Measurements from ENCODE around the gene UNG. TPM values are rescaled to one million over a fixed set of nuclear protein-coding genes. Genes with fewer than 3 reads are reported as not detected.

The UNG gene
- total RNA-seq, 6 donors from 2014 or later: 8.2 to 27.6 (median 15.5) TPM

DNA sequence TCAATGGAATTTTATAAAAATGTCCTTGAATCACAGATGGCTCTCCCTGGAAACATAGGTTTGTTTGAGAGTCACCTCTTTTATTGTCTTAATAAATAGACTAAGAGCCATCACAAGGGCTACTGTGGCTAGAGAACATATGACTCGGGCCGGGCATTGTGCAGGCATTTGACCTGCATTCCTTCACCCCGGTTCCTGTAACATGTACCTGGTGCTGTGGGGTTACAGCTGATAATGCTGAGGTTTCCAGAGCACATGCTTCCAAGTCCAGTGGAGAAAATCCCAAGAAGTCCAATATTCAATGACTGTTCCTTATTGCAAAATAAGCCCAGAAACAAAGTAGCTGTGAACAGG, 18.0 kb downstream of the UNG start:
- no peaks in the 10 kb centered on the region for H3K9me3 ChIP-seq
- TF ChIP-seq POLR2A (IDR thresholded peaks at IDR 0.05) (no peak), POLR2AphosphoS5 (IDR thresholded peaks at IDR 0.05) (no peak), EP300 (IDR thresholded peaks at IDR 0.05) (no peak)
- TF ChIP-seq, protein P1, sequence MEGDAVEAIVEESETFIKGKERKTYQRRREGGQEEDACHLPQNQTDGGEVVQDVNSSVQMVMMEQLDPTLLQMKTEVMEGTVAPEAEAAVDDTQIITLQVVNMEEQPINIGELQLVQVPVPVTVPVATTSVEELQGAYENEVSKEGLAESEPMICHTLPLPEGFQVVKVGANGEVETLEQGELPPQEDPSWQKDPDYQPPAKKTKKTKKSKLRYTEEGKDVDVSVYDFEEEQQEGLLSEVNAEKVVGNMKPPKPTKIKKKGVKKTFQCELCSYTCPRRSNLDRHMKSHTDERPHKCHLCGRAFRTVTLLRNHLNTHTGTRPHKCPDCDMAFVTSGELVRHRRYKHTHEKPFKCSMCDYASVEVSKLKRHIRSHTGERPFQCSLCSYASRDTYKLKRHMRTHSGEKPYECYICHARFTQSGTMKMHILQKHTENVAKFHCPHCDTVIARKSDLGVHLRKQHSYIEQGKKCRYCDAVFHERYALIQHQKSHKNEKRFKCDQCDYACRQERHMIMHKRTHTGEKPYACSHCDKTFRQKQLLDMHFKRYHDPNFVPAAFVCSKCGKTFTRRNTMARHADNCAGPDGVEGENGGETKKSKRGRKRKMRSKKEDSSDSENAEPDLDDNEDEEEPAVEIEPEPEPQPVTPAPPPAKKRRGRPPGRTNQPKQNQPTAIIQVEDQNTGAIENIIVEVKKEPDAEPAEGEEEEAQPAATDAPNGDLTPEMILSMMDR (IDR thresholded peaks at IDR 0.05): no peak
- no peak for DNase-seq
- H3K36me3 ChIP-seq: no peaks in the 10 kb centered on the region
- H3K4me1 ChIP-seq: peaks cover 30 to 40% (median 37%) of the 10 kb centered on the region in 4 donors
- no peaks in the 10 kb centered on the region for H3K27me3 ChIP-seq
- no peak overlapping the region for H3K4me3 ChIP-seq
- no peak for ATAC-seq (ENCODE audit: low FRiP score in 2 of 2)
- 63 to 67% methylated on average over 3 of the region's 3 CpGs for WGBS, 2 donors
- H3K27ac ChIP-seq: peak overlapping the region; percentile 47 to 73 (median 67)

DNA sequence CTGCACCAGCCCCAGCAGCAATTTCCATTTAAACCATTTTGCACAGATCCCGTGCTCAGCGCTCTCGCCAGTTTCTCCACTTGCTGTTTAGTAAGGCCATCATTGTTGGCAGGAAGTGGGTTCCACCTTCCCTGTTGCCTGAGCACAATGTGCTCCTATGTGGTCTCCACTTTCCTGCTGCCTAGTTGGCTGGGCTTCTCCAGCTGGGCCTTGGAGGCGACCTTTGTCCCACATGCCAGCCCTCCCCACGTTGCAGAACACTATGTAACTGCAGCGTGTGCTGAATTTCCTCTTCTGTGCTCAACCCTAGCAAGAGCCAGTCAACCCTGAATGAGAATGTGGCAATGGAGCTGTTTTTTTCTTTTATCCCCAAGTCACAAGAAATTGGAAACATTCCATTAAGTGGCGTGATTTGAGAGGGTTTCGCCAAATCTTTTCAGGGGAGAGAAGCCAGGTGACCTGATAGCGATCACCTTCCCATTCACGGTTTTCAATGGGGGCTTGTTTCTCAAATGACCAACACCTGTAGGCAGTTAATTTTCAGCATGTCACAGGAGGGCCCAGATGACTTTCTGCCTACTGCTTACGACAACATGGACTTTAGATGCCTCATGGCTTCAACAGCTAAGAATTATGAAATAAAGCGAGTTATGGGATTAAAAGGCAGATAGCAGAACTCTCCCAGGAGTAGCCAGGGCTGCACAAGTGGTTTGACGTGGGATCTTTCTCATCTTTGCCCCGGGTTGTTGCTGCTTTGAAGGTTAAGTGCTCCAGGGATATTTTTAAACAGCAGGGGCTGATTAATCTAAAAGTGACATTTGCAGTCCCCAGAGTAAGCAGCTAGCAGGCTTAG, 18.6 kb downstream of the UNG start, which contains the start of gene ACACB:
ACACB (plus strand) TSS at position 830 of the 853 bp plus-strand sequence. CDS start 22,819 bp downstream, outside the sequence.
- TF ChIP-seq POLR2AphosphoS5 (IDR thresholded peaks at IDR 0.05) (peak; percentile 67 to 75), POLR2A (IDR thresholded peaks at IDR 0.05) (peak in 1 of 4 donors; percentile 12), EP300 (IDR thresholded peaks at IDR 0.05) (peak in 3 of 4 donors; percentile 41 to 66 (median 54))
- TF ChIP-seq, protein P1 (IDR thresholded peaks at IDR 0.05): no peak
- no peaks in the 10 kb centered on the region for H3K27me3 ChIP-seq
- peaks cover 30 to 39% (median 33%) of the 10 kb centered on the region in 4 donors for H3K4me1 ChIP-seq
- H3K27ac ChIP-seq: peak within 1 kb of the TSS; percentile 47 to 73 (median 67)
- ATAC-seq (ENCODE audit: low FRiP score in 2 of 2) (peak; percentile 37 to 38), DNase-seq (peak in 1 of 2 donors; percentile 63)
- H3K9me3 ChIP-seq: no peaks in the 10 kb centered on the region
- H3K4me3 ChIP-seq: no peak within 1 kb of the TSS
- WGBS, 2 donors: 59% methylated on average over 14 of the region's 14 CpGs
- no peaks in the 10 kb centered on the region for H3K36me3 ChIP-seq

DNA sequence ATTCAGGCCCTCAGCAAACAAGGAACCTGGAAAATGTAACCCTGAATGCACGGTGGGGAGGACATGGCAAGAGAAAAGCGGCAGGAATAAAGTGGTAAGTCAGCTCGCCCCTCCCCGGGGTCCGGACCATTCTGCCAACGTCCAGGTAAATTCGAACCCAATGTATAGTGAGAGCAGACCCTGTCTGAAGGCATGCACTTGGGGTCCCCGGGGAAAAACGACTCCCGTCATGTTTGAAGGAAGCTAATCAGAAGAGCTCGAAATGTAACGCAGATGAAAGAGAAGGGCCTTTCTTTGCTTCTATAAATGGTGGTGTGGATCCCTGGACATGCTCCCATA, 19.2 kb downstream of the UNG start:
- no peaks in the 10 kb centered on the region for H3K27me3 ChIP-seq
- peaks cover 30 to 39% (median 33%) of the 10 kb centered on the region in 4 donors for H3K4me1 ChIP-seq
- DNase-seq: no peak
- H3K36me3 ChIP-seq: no peaks in the 10 kb centered on the region
- TF ChIP-seq, protein P1 (IDR thresholded peaks at IDR 0.05): no peak
- TF ChIP-seq EP300 (IDR thresholded peaks at IDR 0.05): no peak
- TF ChIP-seq POLR2AphosphoS5 (IDR thresholded peaks at IDR 0.05): no peak
- WGBS, 2 donors: 81 to 86% methylated on average over 12 of the region's 12 CpGs
- peak overlapping the region; percentile 47 to 73 (median 67) for H3K27ac ChIP-seq
- H3K4me3 ChIP-seq: no peak overlapping the region
- no peaks in the 10 kb centered on the region for H3K9me3 ChIP-seq
- no peak for ATAC-seq (ENCODE audit: low FRiP score in 2 of 2)

DNA sequence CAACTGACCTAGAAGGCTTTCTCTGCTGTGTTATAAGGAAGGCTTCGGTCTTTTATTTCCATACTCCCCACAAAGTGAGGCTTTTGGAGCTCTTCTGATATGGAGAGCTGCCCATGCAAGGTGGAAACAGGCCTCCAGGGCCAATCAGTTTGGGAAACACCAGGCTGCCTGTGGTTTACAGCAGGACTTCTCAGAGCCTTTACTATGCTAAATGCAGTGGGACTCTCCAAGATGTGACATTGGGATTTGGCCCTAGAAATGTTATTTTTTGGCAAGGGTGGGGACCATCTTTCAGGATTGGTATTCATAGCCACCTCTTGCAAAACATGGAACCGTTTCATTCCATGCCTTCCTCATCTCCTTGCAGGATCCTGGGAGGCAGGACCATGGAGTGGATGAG, 22.7 kb downstream of the UNG start:
- peaks cover 14 to 27% (median 21%) of the 10 kb centered on the region in 4 donors for H3K4me1 ChIP-seq
- H3K36me3 ChIP-seq: no peaks in the 10 kb centered on the region
- ATAC-seq (ENCODE audit: low FRiP score in 2 of 2) (no peak), DNase-seq (no peak)
- H3K4me3 ChIP-seq: no peak overlapping the region
- no peaks in the 10 kb centered on the region for H3K27me3 ChIP-seq
- H3K9me3 ChIP-seq: no peaks in the 10 kb centered on the region
- WGBS, 2 donors: 71 to 82% methylated on average over 2 of the region's 2 CpGs
- H3K27ac ChIP-seq: peak overlapping the region in 1 of 4 donors; percentile 65
- TF ChIP-seq EP300 (IDR thresholded peaks at IDR 0.05) (no peak), POLR2AphosphoS5 (IDR thresholded peaks at IDR 0.05) (no peak), POLR2A (IDR thresholded peaks at IDR 0.05) (no peak)
- TF ChIP-seq, protein P1 (IDR thresholded peaks at IDR 0.05): no peak

Data from upper lobe of left lung (tissue), 6 donors.